ENCODE results near the gene FBXO36.

FBXO36 gene

GRCh38 chr2:229969921-229970320 lies 47.6 kb downstream of the FBXO36 start:
- TF ChIP-seq, protein P1, sequence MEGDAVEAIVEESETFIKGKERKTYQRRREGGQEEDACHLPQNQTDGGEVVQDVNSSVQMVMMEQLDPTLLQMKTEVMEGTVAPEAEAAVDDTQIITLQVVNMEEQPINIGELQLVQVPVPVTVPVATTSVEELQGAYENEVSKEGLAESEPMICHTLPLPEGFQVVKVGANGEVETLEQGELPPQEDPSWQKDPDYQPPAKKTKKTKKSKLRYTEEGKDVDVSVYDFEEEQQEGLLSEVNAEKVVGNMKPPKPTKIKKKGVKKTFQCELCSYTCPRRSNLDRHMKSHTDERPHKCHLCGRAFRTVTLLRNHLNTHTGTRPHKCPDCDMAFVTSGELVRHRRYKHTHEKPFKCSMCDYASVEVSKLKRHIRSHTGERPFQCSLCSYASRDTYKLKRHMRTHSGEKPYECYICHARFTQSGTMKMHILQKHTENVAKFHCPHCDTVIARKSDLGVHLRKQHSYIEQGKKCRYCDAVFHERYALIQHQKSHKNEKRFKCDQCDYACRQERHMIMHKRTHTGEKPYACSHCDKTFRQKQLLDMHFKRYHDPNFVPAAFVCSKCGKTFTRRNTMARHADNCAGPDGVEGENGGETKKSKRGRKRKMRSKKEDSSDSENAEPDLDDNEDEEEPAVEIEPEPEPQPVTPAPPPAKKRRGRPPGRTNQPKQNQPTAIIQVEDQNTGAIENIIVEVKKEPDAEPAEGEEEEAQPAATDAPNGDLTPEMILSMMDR (IDR thresholded peaks at IDR 0.05; ENCODE audit: low read depth, low read length, missing control alignments): no peak
- in situ Hi-C loops (cut with HindIII; ENCODE audit: low pct_ligation_motif_present, low sequenced_read_pairs): no loop called here
- no peak overlapping the region for H3K27ac ChIP-seq

GRCh38 chr2:229970406-229970805 lies 48.1 kb downstream of the FBXO36 start:
- in situ Hi-C loops (cut with HindIII; ENCODE audit: low pct_ligation_motif_present, low sequenced_read_pairs): no loop called here
- TF ChIP-seq, protein P1 (IDR thresholded peaks at IDR 0.05; ENCODE audit: low read depth, low read length, missing control alignments): no peak

More at GRCh38 chr2:229969921-229970320, 47.6 kb downstream of the FBXO36 start:
- Histone ChIP-seq H3K4me3 (ENCODE audit: low read depth, low read length) (no peak overlapping the region), H3K27me3 (replicated peaks) (no peaks in the 10 kb centered on the region), H3K36me3 (replicated peaks) (no peaks in the 10 kb centered on the region)
- no peak for DNase-seq

GRCh38 chr2:229971298-229971790 lies 49.0 kb downstream of the FBXO36 start:
- Histone ChIP-seq H3K36me3 (replicated peaks) (no peaks in the 10 kb centered on the region), H3K27ac (no peak overlapping the region), H3K27me3 (replicated peaks) (no peaks in the 10 kb centered on the region), H3K4me3 (ENCODE audit: low read depth, low read length) (no peak overlapping the region)
- TF ChIP-seq, protein P1 (IDR thresholded peaks at IDR 0.05; ENCODE audit: low read depth, low read length, missing control alignments): no peak
- in situ Hi-C loops (cut with HindIII; ENCODE audit: low pct_ligation_motif_present, low sequenced_read_pairs): no loop called here
- DNase-seq: no peak

More at GRCh38 chr2:229970406-229970805, 48.1 kb downstream of the FBXO36 start:
- H3K4me3 ChIP-seq (ENCODE audit: low read depth, low read length): no peak overlapping the region
- H3K27ac ChIP-seq: no peak overlapping the region
- DNase-seq: no peak
- no peaks in the 10 kb centered on the region for H3K36me3 ChIP-seq (replicated peaks)
- no peaks in the 10 kb centered on the region for H3K27me3 ChIP-seq (replicated peaks)

DNA sequence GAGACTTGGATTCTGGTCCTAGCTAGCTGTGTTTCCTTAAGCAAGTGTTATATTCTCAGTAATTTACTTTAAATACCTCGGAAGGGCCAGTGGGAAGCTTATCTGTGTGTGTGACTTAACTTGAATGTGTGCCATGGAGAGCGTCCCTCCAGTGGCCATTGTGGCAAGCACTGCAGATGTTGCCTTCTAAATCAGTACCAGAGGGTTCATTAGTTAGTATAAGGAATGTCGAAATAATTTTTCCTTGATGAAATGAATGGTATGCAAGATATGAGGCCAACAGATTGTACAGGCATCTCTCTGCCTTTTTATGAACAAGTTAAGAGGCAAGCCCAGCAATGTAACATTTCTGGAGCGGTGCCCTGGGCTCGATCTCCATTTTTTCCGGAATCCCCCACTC lies 52.0 kb downstream of the FBXO36 start:
- Histone ChIP-seq H3K4me3 (ENCODE audit: low read depth, low read length) (no peak overlapping the region), H3K27me3 (replicated peaks) (no peaks in the 10 kb centered on the region), H3K36me3 (replicated peaks) (no peaks in the 10 kb centered on the region), H3K27ac (no peak overlapping the region)
- in situ Hi-C loops (cut with HindIII; ENCODE audit: low pct_ligation_motif_present, low sequenced_read_pairs): no loop called here
- DNase-seq: peak; percentile 63
- TF ChIP-seq, protein P1 (IDR thresholded peaks at IDR 0.05; ENCODE audit: low read depth, low read length, missing control alignments): peak; percentile 52

- Histone ChIP-seq H3K4me3 (ENCODE audit: low read depth, low read length) (no peak overlapping the region), H3K36me3 (replicated peaks) (no peaks in the 10 kb centered on the region), H3K27me3 (replicated peaks) (no peaks in the 10 kb centered on the region), H3K27ac (peak overlapping the region; percentile 54)
- DNase-seq: peak; percentile 76
- in situ Hi-C loops (cut with HindIII; ENCODE audit: low pct_ligation_motif_present, low sequenced_read_pairs): no loop called here
- TF ChIP-seq, protein P1 (IDR thresholded peaks at IDR 0.05; ENCODE audit: low read depth, low read length, missing control alignments): no peak
Observed at GRCh38 chr2:229980431-229981184, 58.3 kb downstream of the FBXO36 start.
